ENCODE measurements around the gene PHF14.

The PHF14 gene

DNA sequence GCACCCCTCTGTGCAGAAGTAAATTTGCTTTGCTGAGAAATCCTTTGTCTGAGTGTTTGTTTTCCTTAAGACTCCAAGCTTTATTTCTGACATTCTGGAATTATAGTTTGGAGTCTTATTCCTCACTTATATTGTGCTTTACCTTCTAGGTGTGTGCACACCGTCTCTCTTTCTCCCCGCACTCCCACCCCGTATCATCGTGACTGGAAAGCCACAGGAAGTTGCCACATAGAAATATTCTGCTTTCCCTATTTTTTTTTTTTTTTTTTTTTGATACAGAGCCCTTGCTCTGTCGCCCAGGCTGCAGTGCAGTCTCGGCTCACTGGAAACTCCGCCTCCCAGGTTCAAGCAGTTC is 109.5 kb downstream of the PHF14 start:
- DNase-seq (ENCODE audit: low read depth in 2 of 2): no peak

DNA sequence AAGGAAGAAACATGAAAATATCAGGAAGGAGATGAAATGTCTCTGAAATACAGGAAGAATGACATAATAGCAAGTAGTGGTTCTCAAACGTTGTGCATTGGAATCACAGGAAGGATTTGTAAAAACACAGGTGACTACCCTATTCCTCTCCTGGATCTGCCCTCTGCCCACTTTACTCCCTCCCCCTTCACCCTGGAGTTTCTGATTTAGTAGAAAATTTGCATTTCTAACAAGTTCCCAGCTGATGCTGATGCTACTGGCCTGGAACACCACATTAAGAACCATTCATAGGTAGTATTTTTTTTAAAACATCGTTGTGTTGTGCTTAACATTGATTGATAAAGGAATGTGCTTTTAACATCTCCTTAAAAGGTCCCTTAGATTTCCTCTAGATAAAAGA is 130.9 kb downstream of the PHF14 start:
- no peak for DNase-seq (ENCODE audit: low read depth in 2 of 2)

DNA sequence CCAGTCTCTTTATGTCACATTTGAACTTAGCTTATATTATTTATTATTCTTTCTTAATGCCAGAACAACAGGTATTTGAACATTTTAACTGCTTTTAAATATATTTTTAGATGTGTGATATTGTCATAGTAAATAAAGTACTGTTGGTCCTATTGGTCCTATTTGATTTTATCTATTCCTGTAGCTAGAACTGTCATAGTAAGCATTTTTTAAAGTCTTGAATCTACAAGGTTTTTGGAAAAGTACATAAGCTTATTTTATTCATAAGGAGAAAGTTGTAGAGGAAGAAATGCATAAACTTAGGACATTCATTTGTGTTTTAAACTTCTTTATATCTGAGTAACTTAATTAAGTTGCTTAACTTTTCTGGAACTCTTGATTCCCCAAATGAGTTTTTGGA is 136.0 kb downstream of the PHF14 start:
- no peak for DNase-seq (ENCODE audit: low read depth in 2 of 2)

DNA sequence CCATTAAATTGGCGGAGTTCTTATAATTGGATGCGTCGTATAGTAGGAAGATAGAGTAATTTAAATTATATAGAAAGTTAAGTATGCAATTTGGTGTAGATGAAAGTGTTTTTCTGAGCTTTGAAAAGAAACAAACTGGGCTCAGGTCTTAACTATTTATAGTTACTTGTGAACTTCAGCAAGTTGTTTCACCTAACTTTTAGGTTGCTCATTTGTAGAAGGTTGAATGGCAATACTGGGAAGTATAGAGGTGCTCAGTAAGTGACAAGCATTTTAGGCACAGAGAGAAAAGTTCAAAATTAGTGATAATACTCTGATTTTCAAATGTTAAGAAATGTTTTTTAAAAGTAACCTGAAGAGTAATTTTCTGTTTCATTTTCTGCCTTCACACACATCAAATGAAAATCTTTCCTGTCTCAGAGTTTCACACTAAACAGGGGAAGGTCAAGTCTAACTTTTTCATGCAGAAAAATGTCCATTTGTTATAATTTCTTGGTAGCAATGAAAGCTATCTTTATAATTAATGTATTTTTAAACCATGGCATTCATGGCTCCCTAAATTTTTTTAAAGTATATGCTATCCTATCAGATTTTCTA is 146.5 kb downstream of the PHF14 start:
- DNase-seq (ENCODE audit: low read depth in 2 of 2): no peak

DNA sequence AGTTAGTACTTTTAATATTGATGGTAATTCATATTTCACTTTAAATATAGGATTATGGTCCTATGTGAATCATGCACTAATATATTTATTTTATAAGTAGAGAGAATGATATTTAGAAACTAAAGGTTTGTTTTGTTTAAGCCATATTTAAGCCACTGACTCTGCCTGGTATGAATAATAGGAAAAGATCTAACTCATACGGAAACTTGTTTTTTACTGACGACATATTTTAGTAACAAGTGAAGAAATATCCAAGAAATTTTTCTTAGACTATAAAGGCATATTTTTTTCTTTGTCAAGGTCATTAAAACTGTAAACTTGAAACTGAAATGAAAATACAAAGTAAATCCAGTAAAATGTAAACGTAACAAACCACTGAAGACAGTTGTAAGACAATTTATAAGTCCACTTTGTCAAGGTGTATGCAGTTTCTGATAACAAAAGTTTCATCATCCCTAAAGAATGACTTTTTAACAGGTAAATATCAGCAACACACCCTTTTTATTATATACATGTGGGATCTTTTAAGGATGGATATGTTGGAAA is 147.1 kb downstream of the PHF14 start:
- no peak for DNase-seq (ENCODE audit: low read depth in 2 of 2)

DNA sequence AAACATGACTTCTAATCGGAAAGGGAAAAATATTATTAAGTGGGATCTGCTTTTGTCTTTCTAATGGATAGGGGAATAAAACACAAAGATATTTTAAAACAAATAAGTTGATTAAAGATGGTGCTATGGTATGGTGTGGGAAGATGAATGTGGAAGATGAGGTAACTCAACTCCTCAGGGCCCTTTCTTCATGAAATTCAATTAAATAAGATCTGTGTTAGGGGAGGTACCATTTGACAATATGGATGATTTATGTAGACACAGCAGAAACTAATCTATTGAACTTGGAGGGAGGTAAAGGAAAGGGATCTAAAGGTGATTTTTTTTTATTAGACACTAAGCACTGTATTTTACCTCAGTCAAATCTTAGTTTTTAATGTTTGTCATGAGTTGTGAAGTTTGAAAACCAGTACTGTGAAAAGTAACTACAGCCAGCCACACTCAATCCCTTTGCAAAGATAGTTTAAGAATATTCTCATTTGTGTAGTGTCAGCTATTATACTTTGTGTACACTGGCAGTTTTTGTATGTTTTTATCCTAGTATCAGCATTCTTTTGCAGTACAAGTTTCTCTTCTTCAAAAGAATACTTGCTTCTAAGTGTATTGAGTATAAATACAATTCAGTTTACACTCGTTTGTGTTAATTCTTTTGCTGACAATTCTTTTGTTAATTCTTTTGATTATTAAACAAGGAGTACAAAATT is 151.3 kb downstream of the PHF14 start:
- no peak for DNase-seq (ENCODE audit: low read depth in 2 of 2)

DNA sequence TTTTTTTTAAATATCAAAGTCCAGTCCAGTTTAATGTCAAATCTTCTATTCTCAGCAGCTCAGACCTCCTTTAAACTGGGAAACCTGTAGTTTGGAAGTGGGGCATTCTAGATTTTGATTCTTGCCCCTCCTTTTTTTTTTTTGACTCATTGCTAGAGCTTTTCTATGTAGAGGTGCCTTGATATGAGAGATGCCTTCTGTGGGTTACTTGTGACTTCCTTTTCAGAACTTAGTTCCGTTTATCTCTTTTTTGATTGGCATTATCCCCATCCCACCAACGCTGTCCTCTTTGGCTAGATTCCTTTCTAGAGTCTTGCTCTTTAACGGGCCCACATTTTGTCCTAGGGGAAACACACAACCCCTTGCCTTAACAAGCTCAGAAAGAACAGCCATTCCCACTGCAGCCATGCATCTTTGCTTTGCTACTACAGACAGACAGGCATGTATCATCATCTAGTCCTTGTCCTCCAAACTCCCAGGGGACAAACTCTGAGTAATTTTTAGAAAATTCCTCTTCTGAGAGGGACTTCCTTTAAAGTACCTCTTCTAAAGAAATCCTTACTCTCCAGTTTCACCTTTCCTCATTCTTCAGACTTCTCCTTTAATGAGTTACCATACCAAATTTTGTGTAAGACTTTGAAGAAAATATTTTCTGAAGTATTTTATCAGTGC is 153.6 kb downstream of the PHF14 start:
- no peak for DNase-seq (ENCODE audit: low read depth in 2 of 2)

DNA sequence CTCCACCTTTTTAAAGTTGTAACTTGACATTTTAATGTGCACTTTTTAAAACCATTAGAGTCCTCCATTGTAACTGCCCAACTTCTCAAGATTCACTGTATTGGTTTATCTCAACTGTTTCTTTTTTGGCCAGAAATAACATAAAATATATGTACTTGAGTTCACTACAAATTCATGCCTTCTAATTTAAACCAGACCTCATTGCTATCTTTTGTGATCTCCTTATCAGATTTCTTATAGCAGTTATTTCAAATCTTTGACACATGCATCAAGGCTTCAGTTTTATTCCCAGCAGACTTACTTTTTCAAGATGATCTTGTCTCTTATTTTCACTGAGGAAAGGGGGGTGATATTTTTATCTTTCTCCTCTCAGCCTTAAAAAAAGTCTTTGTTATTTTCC is 154.3 kb downstream of the PHF14 start:
- no peak for DNase-seq (ENCODE audit: low read depth in 2 of 2)

DNA sequence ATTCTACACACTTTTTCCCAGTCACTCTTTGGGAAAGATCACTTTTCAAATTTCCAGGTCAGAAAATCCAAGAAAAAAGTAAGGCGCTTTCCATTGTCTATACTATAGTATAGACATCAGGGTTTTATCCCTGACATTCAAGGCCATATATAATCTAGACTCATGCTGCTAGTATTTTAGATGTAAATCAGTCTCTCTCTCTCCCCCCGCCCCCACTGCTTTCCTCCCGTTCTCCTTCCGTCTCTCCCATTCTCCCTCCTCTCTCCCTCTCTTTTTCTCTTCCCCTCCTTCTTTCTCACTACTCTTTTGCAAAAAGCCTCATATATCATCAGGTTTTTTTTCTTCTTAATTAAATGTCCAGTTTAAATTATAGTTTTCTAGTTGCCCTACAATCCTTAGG is 154.8 kb downstream of the PHF14 start:
- no peak for DNase-seq (ENCODE audit: low read depth in 2 of 2)

DNA sequence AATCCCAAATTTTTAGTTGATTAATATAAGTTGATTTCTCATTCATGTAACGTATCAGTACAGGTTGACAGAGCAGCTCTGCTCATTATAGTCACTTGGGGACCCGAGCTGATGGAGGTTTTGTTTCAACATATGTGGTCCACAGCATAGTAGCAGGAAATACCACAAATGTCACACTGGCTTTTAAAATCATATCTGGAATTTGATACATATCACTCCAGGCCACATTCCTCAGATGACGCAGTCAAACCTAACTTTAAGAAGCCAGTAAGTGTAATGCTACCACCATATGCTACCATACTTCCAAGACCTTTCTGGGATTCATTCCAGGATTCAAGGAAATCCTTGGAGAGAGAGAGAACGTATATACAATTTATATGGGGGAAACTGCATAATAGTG is 156.3 kb downstream of the PHF14 start:
- DNase-seq (ENCODE audit: low read depth in 2 of 2): peak; percentile 94

DNA sequence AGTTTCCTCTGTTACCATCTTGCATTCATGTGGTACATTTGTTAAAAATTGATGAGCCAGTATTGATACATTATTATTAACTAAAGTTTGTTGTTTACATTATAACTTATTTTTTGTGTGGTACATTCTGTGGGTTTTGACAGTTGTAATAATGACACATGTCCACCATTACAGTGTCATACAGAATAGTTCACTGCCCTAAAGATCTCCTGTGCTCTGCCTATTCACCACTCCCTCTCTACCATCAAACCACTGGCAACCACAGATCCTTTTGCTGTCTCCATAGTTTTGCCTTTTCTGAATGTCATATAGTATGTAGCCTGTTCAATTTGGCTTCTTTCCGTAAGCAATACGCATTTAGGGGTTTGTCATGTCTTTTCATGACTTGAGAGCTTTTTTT is 156.9 kb downstream of the PHF14 start:
- no peak for DNase-seq (ENCODE audit: low read depth in 2 of 2)

DNA sequence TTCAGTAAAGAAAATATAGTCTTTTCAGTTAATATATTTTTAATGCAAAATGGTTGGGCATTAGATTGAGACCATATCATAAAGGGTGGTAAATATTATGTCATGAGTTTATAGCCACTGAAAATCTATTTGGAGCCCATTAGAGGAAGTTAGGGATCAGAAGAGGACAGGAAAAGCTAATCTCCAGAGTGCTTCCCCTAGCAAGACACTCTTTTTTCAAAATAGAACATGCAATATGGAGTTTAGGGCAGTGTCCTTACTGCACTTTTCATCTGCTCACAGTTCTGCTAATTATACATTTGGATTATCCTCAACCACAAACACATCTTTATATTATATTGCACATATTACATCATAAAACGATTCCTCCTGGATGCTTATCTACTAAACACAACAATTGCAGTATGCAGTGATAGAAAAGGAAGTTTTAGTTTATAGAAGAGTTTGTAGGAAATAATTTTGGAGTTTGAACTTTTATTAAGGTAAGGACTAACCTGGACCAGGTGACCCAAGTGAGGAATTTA is 159.8 kb downstream of the PHF14 start:
- DNase-seq (ENCODE audit: low read depth in 2 of 2): no peak

DNA sequence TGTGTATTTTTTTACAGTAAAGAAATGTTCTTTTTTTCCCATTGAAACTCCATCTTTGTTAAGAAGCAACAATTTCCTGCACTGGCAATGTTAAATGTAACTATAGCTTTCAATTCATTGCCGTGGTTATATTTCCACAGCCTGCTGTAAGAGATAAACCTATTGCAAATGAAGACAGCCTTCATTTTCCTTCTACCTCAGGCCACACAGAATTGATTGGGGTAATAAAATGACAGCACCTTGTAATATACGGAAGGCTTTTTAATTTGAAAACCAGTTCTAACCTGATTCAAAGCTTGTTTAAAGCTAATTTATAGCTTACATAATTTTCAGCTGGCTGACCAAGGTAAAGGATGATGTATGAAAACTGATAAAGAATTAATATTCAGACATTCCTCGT is 161.9 kb downstream of the PHF14 start:
- DNase-seq (ENCODE audit: low read depth in 2 of 2): no peak

DNA sequence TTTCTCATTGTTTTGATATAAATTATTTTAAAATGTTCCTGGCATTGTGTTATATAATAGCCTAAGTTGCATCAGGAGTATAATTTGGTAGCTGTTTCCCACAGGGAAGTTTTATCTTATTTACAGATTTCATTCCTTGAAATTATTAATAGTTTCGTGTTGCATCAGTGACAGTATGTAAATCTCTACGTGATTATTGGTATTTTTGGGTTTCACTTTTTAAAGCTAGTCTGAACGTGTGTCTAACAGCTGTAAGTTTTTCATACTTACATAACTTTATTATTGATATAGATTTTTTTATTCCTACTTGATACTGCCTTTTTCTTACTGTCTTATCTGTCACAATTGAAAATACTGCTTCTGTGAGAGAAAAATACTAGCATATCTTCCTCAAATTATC is 167.9 kb downstream of the PHF14 start:
- DNase-seq (ENCODE audit: low read depth in 2 of 2): no peak

DNA sequence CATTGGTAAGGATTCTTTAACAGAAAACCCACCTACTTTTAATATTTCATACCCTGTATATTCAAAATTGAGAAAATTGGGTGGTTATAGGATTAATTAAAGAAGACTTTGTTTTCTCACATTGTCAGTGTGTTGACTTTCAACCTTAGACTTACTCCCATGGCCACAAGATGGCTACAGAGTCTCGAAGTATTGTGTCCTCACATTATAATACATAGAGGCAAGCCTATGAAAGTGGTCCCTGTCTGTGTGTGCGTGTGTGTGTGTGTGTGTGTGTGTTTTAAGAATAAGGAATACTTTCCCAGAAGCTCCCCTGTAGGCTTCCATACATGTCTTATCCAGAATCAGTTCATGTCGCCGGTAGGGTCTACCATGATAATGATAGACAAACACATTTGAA is 180.0 kb downstream of the PHF14 start:
- DNase-seq (ENCODE audit: low read depth in 2 of 2): no peak

DNA sequence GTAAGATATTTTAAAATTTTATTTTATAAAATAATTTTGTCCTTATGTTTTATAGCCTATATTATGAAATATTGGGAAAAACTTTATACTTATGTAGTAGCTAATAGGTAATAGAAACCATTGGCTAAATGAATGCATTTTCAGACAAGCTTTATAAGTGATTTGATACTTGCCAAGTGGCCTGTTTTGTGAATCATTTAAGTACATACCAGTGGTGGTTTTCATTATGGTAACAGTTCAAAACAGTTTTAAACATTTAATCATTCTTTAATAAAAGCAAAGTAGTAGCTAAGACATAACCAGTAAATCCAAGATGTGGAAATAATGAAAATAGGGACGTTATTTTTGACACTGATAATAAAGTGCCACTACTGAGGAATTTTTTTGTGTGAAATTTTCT is 182.2 kb downstream of the PHF14 start:
- peak in 1 of 2 experiments; percentile 5 for DNase-seq (ENCODE audit: low read depth in 2 of 2)

DNA sequence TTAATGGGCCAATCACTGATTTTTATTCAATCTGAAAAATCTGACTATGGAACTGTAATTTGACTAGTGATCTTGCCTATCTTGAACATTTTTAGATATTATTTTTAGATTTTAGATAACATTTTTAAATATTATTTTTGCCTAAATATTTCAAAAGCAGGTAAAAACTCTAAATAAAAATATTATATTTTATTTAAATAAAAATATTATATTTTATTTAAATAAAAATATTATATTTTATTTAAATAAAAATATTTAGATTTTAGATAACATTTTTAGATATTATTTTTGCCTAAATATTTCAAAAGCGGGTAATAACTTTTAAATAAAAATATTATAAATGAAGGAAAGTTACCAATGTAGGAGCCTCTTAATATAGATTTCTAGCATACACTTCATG is 187.8 kb downstream of the PHF14 start:
- DNase-seq (ENCODE audit: low read depth in 2 of 2): no peak

DNA sequence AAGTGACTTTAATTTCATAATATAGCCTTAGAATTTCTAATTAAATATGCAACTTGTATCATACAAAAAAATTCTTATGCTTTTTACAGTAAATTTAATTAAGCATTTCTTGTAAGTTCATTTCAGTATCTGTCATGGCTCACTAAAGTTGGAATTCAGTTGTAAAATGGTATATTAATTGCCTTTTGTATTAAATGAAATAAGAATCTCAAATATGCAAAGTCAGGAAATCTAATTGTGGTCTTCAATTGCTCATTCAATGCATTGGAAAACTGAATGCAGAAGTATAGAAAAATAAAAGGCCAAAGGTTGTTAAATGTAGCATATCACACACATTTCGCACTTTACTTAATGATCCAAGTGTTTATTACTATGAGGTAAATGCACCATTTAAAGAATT is 189.5 kb downstream of the PHF14 start:
- no peak for DNase-seq (ENCODE audit: low read depth in 2 of 2)

DNA sequence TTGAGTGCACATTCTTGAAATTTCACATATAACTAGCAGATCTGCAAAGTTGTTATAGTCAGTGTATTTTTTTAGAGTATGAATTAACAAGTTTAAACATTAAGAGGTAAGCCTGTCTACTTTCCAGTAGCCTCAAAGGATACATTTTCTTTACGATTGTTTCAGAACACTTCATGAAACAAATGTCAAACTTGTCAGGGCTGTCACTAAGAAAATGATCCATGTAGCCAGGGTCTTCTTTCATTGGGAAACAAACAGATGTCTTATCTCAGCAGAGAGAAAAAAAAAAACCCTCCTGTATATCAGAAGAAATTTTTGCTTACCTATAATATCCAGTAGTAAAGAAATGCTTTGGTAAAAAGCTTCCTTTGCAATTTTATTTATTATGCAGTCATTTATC is 192.4 kb downstream of the PHF14 start:
- no peak for DNase-seq (ENCODE audit: low read depth in 2 of 2)

DNA sequence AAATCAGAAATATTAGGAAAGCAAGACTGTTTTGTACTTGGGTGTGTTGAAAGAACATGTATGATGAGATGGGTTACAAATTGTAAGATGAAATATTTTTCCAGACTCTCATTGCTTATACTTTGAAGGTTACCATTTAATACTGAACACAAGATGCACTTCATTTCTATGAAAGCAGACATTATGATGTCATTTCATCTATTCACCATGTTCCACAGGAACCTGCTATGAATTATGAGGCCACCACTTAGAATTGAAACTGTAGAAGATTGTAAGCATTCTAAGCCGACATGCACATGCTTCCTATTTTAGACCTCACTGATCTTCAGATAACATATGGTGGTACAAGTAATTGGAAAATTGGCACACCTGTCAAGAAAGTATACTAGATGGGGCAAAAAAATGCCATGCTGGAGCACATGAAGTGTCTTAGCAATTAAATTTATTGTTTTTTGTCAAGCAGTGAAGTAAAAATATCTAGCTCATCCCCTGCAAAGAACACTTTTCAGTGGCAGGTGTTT is 195.0 kb downstream of the PHF14 start:
- no peak for DNase-seq (ENCODE audit: low read depth in 2 of 2)

DNA sequence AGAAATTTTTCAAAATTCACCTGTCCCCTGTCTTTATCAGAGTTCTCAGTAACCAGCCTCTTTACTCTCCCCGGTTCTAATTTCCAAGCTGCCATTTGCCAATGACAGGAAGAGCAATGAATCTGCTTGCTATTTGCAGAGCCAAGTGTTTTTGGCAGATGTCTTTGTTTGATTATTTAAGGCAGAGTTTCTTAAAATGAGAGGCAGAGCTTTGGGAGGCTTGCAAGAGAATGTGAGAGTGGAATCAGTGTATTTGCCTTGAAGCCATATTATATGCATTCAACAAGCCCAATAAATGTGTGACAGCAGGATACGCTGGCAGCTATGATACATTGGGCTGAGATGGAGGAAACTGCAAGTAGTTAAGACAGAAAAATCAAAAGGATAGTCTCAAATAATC is 196.5 kb downstream of the PHF14 start:
- no peak for DNase-seq (ENCODE audit: low read depth in 2 of 2)

DNA sequence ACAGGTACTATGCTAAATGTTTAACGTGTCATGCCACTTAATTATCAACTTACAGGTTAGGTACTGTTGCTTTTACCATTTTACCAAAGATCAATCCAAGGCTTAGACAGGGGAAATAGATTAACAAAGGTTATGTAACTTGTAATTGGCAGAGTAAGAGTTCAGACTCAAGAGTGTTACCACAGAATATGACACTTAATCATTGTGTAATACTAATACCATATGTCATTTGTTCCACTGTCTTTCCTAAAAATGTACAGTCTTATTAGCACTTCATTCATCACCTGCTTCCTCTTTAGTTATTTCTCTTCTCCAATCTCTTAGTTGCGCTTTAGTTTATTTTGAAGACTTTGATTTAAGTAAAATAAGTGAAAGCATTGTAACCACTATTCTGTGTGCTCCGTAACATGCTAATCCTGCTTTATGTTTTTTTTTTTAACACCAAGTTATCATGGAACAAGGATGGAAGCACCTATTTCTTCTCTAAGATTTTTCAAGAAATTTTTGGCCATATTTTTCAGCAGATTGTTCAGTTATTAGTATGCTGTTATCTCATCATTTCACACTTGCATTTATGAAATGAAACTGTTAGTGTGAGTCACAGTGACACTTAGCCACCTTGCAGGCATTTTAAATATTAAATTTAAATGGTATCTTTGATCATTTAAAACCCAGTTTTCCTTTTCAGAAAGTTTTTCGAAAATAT is 197.3 kb downstream of the PHF14 start:
- no peak for DNase-seq (ENCODE audit: low read depth in 2 of 2)

All from fibroblast of skin of left biceps (primary cell).